Measurements from ENCODE around the gene SLC9A8. TPM values are rescaled to one million over a fixed set of nuclear protein-coding genes. Genes with fewer than 3 reads are reported as not detected.

SLC9A8 gene
- total and polyA plus RNA-seq, 9 of the 15 experiments (the other 6 are each of a cell fraction or from before 2014, with no cell fraction given): 0.56 to 9.7 (median 5.0) TPM

DNA sequence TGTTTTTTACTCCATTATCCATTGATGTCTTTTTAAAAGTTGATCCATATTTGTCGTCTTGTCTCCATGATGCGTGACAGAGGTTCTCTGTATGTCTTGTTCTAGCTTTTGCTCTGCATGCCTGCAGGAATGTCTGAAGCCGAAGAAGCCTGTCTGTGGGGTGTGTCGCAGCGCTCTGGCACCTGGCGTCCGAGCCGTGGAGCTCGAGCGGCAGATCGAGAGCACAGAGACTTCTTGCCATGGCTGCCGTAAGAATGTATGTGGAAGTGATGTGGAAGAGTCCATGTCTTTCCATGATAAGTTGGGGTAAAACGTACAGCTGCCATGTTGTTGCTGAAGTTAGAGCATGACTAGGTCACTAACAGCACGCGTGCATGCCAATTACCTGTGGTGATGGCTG lies 128.8 kb downstream of the SLC9A8 start (continued):
- TF ChIP-seq, protein P1, sequence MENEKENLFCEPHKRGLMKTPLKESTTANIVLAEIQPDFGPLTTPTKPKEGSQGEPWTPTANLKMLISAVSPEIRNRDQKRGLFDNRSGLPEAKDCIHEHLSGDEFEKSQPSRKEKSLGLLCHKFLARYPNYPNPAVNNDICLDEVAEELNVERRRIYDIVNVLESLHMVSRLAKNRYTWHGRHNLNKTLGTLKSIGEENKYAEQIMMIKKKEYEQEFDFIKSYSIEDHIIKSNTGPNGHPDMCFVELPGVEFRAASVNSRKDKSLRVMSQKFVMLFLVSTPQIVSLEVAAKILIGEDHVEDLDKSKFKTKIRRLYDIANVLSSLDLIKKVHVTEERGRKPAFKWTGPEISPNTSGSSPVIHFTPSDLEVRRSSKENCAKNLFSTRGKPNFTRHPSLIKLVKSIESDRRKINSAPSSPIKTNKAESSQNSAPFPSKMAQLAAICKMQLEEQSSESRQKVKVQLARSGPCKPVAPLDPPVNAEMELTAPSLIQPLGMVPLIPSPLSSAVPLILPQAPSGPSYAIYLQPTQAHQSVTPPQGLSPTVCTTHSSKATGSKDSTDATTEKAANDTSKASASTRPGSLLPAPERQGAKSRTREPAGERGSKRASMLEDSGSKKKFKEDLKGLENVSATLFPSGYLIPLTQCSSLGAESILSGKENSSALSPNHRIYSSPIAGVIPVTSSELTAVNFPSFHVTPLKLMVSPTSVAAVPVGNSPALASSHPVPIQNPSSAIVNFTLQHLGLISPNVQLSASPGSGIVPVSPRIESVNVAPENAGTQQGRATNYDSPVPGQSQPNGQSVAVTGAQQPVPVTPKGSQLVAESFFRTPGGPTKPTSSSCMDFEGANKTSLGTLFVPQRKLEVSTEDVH (IDR thresholded peaks at IDR 0.05; ENCODE audit: low read depth, partially characterized antibody): no peak

Small RNA genes lying within 50 kb of the gene (small RNA-seq; reads per million reads assigned to genes)
- gene RF00017: not detected
- gene RF00019: not detected
- not detected for gene RNU6-919P

Other genes starting within 250 kb of the SLC9A8 start
- not detected in 2 replicates for gene PTGIS, start 244.7 kb upstream of the SLC9A8 start, total RNA-seq (2014; rRNA removed)
- not detected in 2 replicates for gene PTGIS, start 244.7 kb upstream of the SLC9A8 start, total RNA-seq (2014; rRNA removed; fragmentation: Illumina TruSeq; extraction: Trizol)
- gene PTGIS, start 244.7 kb upstream of the SLC9A8 start, total RNA-seq (2015; rRNA removed; fragmentation: Illumina TruSeq; extraction: Trizol): not detected in 2 replicates
- 0.16 TPM in 1 of 2 replicates, not detected in the other for gene PTGIS, start 244.7 kb upstream of the SLC9A8 start, total RNA-seq (2021)
- gene PTGIS, start 244.7 kb upstream of the SLC9A8 start, polyA plus RNA-seq (2011; rRNA removed): not detected in 2 replicates
- not detected in 2 replicates for gene PTGIS, start 244.7 kb upstream of the SLC9A8 start, polyA plus RNA-seq (2014; fragmentation: Illumina TruSeq; extraction: Trizol)
- gene PTGIS, start 244.7 kb upstream of the SLC9A8 start, polyA plus RNA-seq (2014; fragmentation: Nextera tagmentation; extraction: Ambion mirVana): not detected
- gene PTGIS, start 244.7 kb upstream of the SLC9A8 start, polyA plus RNA-seq (2014; rRNA removed): not detected in 2 replicates
- gene B4GALT5, start 99.0 kb upstream of the SLC9A8 start, total RNA-seq (2014; rRNA removed): 8.5 and 9.6 TPM in 2 replicates
- 23.4 and 24.2 TPM in 2 replicates for gene B4GALT5, start 99.0 kb upstream of the SLC9A8 start, total RNA-seq (2014; rRNA removed; fragmentation: Illumina TruSeq; extraction: Trizol)
- 24.1 and 25.4 TPM in 2 replicates for gene B4GALT5, start 99.0 kb upstream of the SLC9A8 start, total RNA-seq (2015; rRNA removed; fragmentation: Illumina TruSeq; extraction: Trizol)
- 23.7 and 25.7 TPM in 2 replicates for gene B4GALT5, start 99.0 kb upstream of the SLC9A8 start, total RNA-seq (2021)
- gene B4GALT5, start 99.0 kb upstream of the SLC9A8 start, polyA plus RNA-seq (2011; rRNA removed): 22.2 and 32.4 TPM in 2 replicates
- gene B4GALT5, start 99.0 kb upstream of the SLC9A8 start, polyA plus RNA-seq (2014; fragmentation: Illumina TruSeq; extraction: Trizol): 30.9 and 32.6 TPM in 2 replicates
- gene B4GALT5, start 99.0 kb upstream of the SLC9A8 start, polyA plus RNA-seq (2014; fragmentation: Nextera tagmentation; extraction: Ambion mirVana): 10 to 100 TPM; 12.2 to 17.5 TPM
- 16.4 and 20.0 TPM in 2 replicates for gene B4GALT5, start 99.0 kb upstream of the SLC9A8 start, polyA plus RNA-seq (2014; rRNA removed)
- gene SPATA2, start 102.7 kb downstream of the SLC9A8 start, total RNA-seq (2014; rRNA removed): 2.6 and 2.7 TPM in 2 replicates
- gene SPATA2, start 102.7 kb downstream of the SLC9A8 start, total RNA-seq (2014; rRNA removed; fragmentation: Illumina TruSeq; extraction: Trizol): 2.2 and 2.5 TPM in 2 replicates
- 2.6 and 2.7 TPM in 2 replicates for gene SPATA2, start 102.7 kb downstream of the SLC9A8 start, total RNA-seq (2015; rRNA removed; fragmentation: Illumina TruSeq; extraction: Trizol)
- 8.0 and 8.2 TPM in 2 replicates for gene SPATA2, start 102.7 kb downstream of the SLC9A8 start, total RNA-seq (2021)
- 3.8 and 7.3 TPM in 2 replicates for gene SPATA2, start 102.7 kb downstream of the SLC9A8 start, polyA plus RNA-seq (2011; rRNA removed)
- gene SPATA2, start 102.7 kb downstream of the SLC9A8 start, polyA plus RNA-seq (2014; fragmentation: Illumina TruSeq; extraction: Trizol): 5.0 and 6.7 TPM in 2 replicates
- gene SPATA2, start 102.7 kb downstream of the SLC9A8 start, polyA plus RNA-seq (2014; fragmentation: Nextera tagmentation; extraction: Ambion mirVana): under 1 TPM; 0.46 to 0.59 TPM
- 3.2 and 4.0 TPM in 2 replicates for gene SPATA2, start 102.7 kb downstream of the SLC9A8 start, polyA plus RNA-seq (2014; rRNA removed)
- 53.5 and 82.2 TPM in 2 replicates for gene RNF114, start 123.6 kb downstream of the SLC9A8 start, total RNA-seq (2014; rRNA removed)
- gene RNF114, start 123.6 kb downstream of the SLC9A8 start, total RNA-seq (2014; rRNA removed; fragmentation: Illumina TruSeq; extraction: Trizol): 62.6 and 66.5 TPM in 2 replicates
- gene RNF114, start 123.6 kb downstream of the SLC9A8 start, total RNA-seq (2015; rRNA removed; fragmentation: Illumina TruSeq; extraction: Trizol): 54.5 and 57.2 TPM in 2 replicates
- gene RNF114, start 123.6 kb downstream of the SLC9A8 start, total RNA-seq (2021): 89.1 and 90.3 TPM in 2 replicates
- 102 and 111 TPM in 2 replicates for gene RNF114, start 123.6 kb downstream of the SLC9A8 start, polyA plus RNA-seq (2011; rRNA removed)
- gene RNF114, start 123.6 kb downstream of the SLC9A8 start, polyA plus RNA-seq (2014; fragmentation: Illumina TruSeq; extraction: Trizol): 75.8 and 81.2 TPM in 2 replicates
- 10 to 100 TPM; 38.6 to 64.5 TPM for gene RNF114, start 123.6 kb downstream of the SLC9A8 start, polyA plus RNA-seq (2014; fragmentation: Nextera tagmentation; extraction: Ambion mirVana)
- 55.9 and 76.9 TPM in 2 replicates for gene RNF114, start 123.6 kb downstream of the SLC9A8 start, polyA plus RNA-seq (2014; rRNA removed)
- 1.7 and 7.3 TPM in 2 replicates for gene SNAI1, start 170.2 kb downstream of the SLC9A8 start, total RNA-seq (2014; rRNA removed)
- 1.1 and 2.0 TPM in 2 replicates for gene SNAI1, start 170.2 kb downstream of the SLC9A8 start, total RNA-seq (2014; rRNA removed; fragmentation: Illumina TruSeq; extraction: Trizol)
- gene SNAI1, start 170.2 kb downstream of the SLC9A8 start, total RNA-seq (2015; rRNA removed; fragmentation: Illumina TruSeq; extraction: Trizol): 2.4 TPM in 2 replicates
- gene SNAI1, start 170.2 kb downstream of the SLC9A8 start, total RNA-seq (2021): 10.7 and 13.4 TPM in 2 replicates
- gene SNAI1, start 170.2 kb downstream of the SLC9A8 start, polyA plus RNA-seq (2011; rRNA removed): 1.6 and 7.1 TPM in 2 replicates
- 11.6 and 12.3 TPM in 2 replicates for gene SNAI1, start 170.2 kb downstream of the SLC9A8 start, polyA plus RNA-seq (2014; fragmentation: Illumina TruSeq; extraction: Trizol)
- gene SNAI1, start 170.2 kb downstream of the SLC9A8 start, polyA plus RNA-seq (2014; fragmentation: Nextera tagmentation; extraction: Ambion mirVana): under 1 TPM; 0.32 to 0.80 TPM
- gene SNAI1, start 170.2 kb downstream of the SLC9A8 start, polyA plus RNA-seq (2014; rRNA removed): 3.1 and 6.4 TPM in 2 replicates

Measured in K562 (cell line).